Measurements from ENCODE around the gene CCDC70.

GRCh38 chr13:51882570-51883225 is 20.9 kb downstream of the CCDC70 start:
- TF ChIP-seq CTCF (IDR thresholded peaks at IDR 0.05) = no peak
- TF ChIP-seq POLR2A (IDR thresholded peaks at IDR 0.05) = no peak
- TF ChIP-seq EP300 (IDR thresholded peaks at IDR 0.05) = no peak
